HPDE6-E6E7 (cell line): ENCODE data around the gene DCLK3.
A peak's percentile ranks its signal among the peaks of the same experiment; 100 is the strongest.

Source experiments
- DNase-seq: peaks from one replicate; pipeline ENCODE4 v3.0.0; 2011; ENCODE audit warnings: missing footprints; ENCODE audit errors: extremely low spot score

DCLK3 gene

GRCh38 chr3:36764704-36765038, 318 bp upstream of the DCLK3 start:
- DNase-seq = no peak

- no peak for DNase-seq
Observed at GRCh38 chr3:36762918-36763849, 1.2 kb downstream of the DCLK3 start.

GRCh38 chr3:36761779-36762178, 2.6 kb downstream of the DCLK3 start:
- DNase-seq = no peak

GRCh38 chr3:36756269-36756668, 8.1 kb downstream of the DCLK3 start:
- no peak for DNase-seq

- no peak for DNase-seq
Observed at GRCh38 chr3:36751326-36751725, 13.0 kb downstream of the DCLK3 start.

- DNase-seq = no peak
Observed at GRCh38 chr3:36750737-36751136, 13.6 kb downstream of the DCLK3 start.

GRCh38 chr3:36744763-36745162, 19.6 kb downstream of the DCLK3 start:
- no peak for DNase-seq

- no peak for DNase-seq
Observed at GRCh38 chr3:36743826-36744225, 20.5 kb downstream of the DCLK3 start.

GRCh38 chr3:36741285-36741684, 23.1 kb downstream of the DCLK3 start:
- no peak for DNase-seq

GRCh38 chr3:36740787-36741186, 23.6 kb downstream of the DCLK3 start:
- no peak for DNase-seq

GRCh38 chr3:36738702-36739101, 25.7 kb downstream of the DCLK3 start:
- DNase-seq = no peak

GRCh38 chr3:36736301-36736700, 28.1 kb downstream of the DCLK3 start:
- no peak for DNase-seq

GRCh38 chr3:36734742-36735141, 29.6 kb downstream of the DCLK3 start:
- no peak for DNase-seq

- no peak for DNase-seq
Observed at GRCh38 chr3:36733723-36734122, 30.6 kb downstream of the DCLK3 start.

- no peak for DNase-seq
Observed at GRCh38 chr3:36733162-36733696, 31.1 kb downstream of the DCLK3 start.

- no peak for DNase-seq
Observed at GRCh38 chr3:36730966-36731365, 33.4 kb downstream of the DCLK3 start.

- DNase-seq = peak; percentile 5
Observed at GRCh38 chr3:36729204-36730056, 34.9 kb downstream of the DCLK3 start.

GRCh38 chr3:36714343-36715086, 49.8 kb downstream of the DCLK3 start:
- DNase-seq = no peak

GRCh38 chr3:36713904-36714303, 50.4 kb downstream of the DCLK3 start:
- DNase-seq = no peak

- no peak for DNase-seq
Observed at GRCh38 chr3:36710606-36711005, 53.7 kb downstream of the DCLK3 start.

- no peak for DNase-seq
Observed at GRCh38 chr3:36709826-36710365, 54.5 kb downstream of the DCLK3 start.

GRCh38 chr3:36709281-36709680, 55.1 kb downstream of the DCLK3 start:
- no peak for DNase-seq
